H9 (cell line): Measurements from ENCODE around the gene THSD7B. TPM values are rescaled to one million over a fixed set of nuclear protein-coding genes. Genes with fewer than 3 reads are reported as not detected.

Experiments used
- DNase-seq: peaks from one replicate; pipeline ENCODE4 v3.0.0-alpha.2; 2017
- H2AFZ ChIP-seq: one replicate; pipeline ENCODE4 v1.6.1; 2013; ENCODE audit warnings: mild to moderate bottlenecking, low read length, control low read depth, moderate library complexity
- H2AK5ac ChIP-seq: 2 replicates; pipeline ENCODE4 v1.6.1; 2013; ENCODE audit warnings: low read length, control low read depth, mixed read lengths; ENCODE audit not compliant: insufficient read length
- H2BK120ac ChIP-seq: one replicate; pipeline ENCODE4 v1.6.1; 2013; ENCODE audit warnings: low read depth, mild to moderate bottlenecking, low read length, control low read depth, inconsistent platforms; ENCODE audit not compliant: poor library complexity, severe bottlenecking
- H2BK12ac ChIP-seq: 2 replicates; pipeline ENCODE4 v1.6.1; 2013; ENCODE audit warnings: low read length, control low read depth, mixed read lengths, low read depth; ENCODE audit not compliant: insufficient read length
- H2BK15ac ChIP-seq: 2 replicates; pipeline ENCODE4 v1.6.1; 2013; ENCODE audit warnings: low read depth, low read length, control low read depth
- H2BK20ac ChIP-seq: one replicate; pipeline ENCODE4 v1.6.1; 2013; ENCODE audit warnings: low read depth, mild to moderate bottlenecking, low read length, control low read depth, inconsistent platforms; ENCODE audit not compliant: poor library complexity, severe bottlenecking
- H2BK5ac ChIP-seq: 2 replicates; pipeline ENCODE4 v1.6.1; 2013; ENCODE audit warnings: low read length, control low read depth, mixed read lengths; ENCODE audit not compliant: insufficient read length
- H3K14ac ChIP-seq: 2 replicates; pipeline ENCODE4 v1.6.1; 2013; ENCODE audit warnings: low read length, control low read depth; ENCODE audit not compliant: insufficient read depth
- H3K18ac ChIP-seq: 2 replicates; pipeline ENCODE4 v1.6.1; 2013; ENCODE audit warnings: low read depth, mild to moderate bottlenecking, mixed read lengths, low read length, control low read depth; ENCODE audit not compliant: insufficient read length
- H3K23ac ChIP-seq: 2 replicates; pipeline ENCODE4 v1.6.1; 2013; ENCODE audit warnings: low read length, control low read depth, mixed read lengths, low read depth; ENCODE audit not compliant: insufficient read length
- H3K23me2 ChIP-seq: 2 replicates; pipeline ENCODE4 v1.6.1; 2013; ENCODE audit warnings: low read depth, mild to moderate bottlenecking, mixed read lengths, low read length, control low read depth; ENCODE audit not compliant: insufficient read length, poor library complexity, severe bottlenecking
- H3K27ac ChIP-seq: 2 replicates; pipeline ENCODE4 v1.5.1; 2013; ENCODE audit warnings: low read length, control low read depth, mixed read lengths, low read depth; ENCODE audit not compliant: insufficient read length
- H3K27me3 ChIP-seq: 2 replicates; pipeline ENCODE4 v1.6.1; 2013; ENCODE audit warnings: low read length, control low read depth, inconsistent platforms; ENCODE audit not compliant: insufficient read depth
- H3K4ac ChIP-seq: 2 replicates; pipeline ENCODE4 v1.6.1; 2013; ENCODE audit warnings: low read depth, mild to moderate bottlenecking, control low read depth, inconsistent platforms, low read length, moderate library complexity
- H3K4me1 ChIP-seq: 2 replicates; pipeline ENCODE4 v1.6.1; 2013; ENCODE audit warnings: low read length, control low read depth, inconsistent platforms; ENCODE audit not compliant: insufficient read depth
- H3K4me2 ChIP-seq: 2 replicates; pipeline ENCODE4 v1.6.1; 2013; ENCODE audit warnings: low read length, control low read depth, mixed read lengths; ENCODE audit not compliant: insufficient read length, insufficient read depth
- H3K56ac ChIP-seq: 2 replicates; pipeline ENCODE4 v1.6.1; 2013; ENCODE audit warnings: low read depth, mild to moderate bottlenecking, mixed read lengths, low read length, control low read depth; ENCODE audit not compliant: insufficient read length
- H3K79me1 ChIP-seq: 2 replicates; pipeline ENCODE4 v1.6.1; 2013; ENCODE audit warnings: low read depth, mild to moderate bottlenecking, moderate library complexity, low read length, control low read depth, inconsistent platforms; ENCODE audit not compliant: insufficient read depth, poor library complexity, severe bottlenecking
- H3K79me2 ChIP-seq: 2 replicates; pipeline ENCODE4 v1.6.1; 2013; ENCODE audit warnings: low read length, control low read depth, inconsistent platforms; ENCODE audit not compliant: insufficient read depth
- H3K9ac ChIP-seq: 2 replicates; pipeline ENCODE4 v1.6.1; 2013; ENCODE audit warnings: low read length, control low read depth, mixed read lengths; ENCODE audit not compliant: insufficient read length; ENCODE audit errors: extremely low read depth
- H3K9me3 ChIP-seq: one replicate; pipeline ENCODE4 v1.6.1; 2013; ENCODE audit warnings: low read depth, low read length, inconsistent platforms; ENCODE audit not compliant: control insufficient read depth
- H3T11ph ChIP-seq: one replicate; pipeline ENCODE4 v1.6.1; 2013; ENCODE audit warnings: mild to moderate bottlenecking, low read length, control low read depth, inconsistent platforms
- H4K20me1 ChIP-seq: one replicate; pipeline ENCODE4 v1.6.1; 2013; ENCODE audit not compliant: control insufficient read depth, insufficient read length, insufficient read depth
- H4K5ac ChIP-seq: 2 replicates; pipeline ENCODE4 v1.6.1; 2013; ENCODE audit warnings: low read depth, mild to moderate bottlenecking, mixed read lengths, low read length, control low read depth; ENCODE audit not compliant: insufficient read length
- H4K8ac ChIP-seq: replicated peaks from 2 replicates; pipeline ENCODE4 v1.6.1; 2013; ENCODE audit warnings: low read length, control low read depth, mixed read lengths, low read depth; ENCODE audit not compliant: insufficient read length
- H4K91ac ChIP-seq: 2 replicates; pipeline ENCODE4 v1.6.1; 2013; ENCODE audit warnings: low read depth, mild to moderate bottlenecking, moderate library complexity, mixed read lengths, low read length, control low read depth; ENCODE audit not compliant: insufficient read length
- H3K27ac Mint-ChIP-seq, 3 experiments: 2 replicates in 2 of 3; 3 replicates in 1 of 3; pipeline ENCODE4 v1.8.0; 2020 to 2021; ENCODE audit warnings: mixed read lengths in 3 of 3, mild to moderate bottlenecking in 1 of 3, moderate library complexity in 1 of 3
- H3K27me3 Mint-ChIP-seq: 2 replicates; pipeline ENCODE4 v1.8.0; 2021; ENCODE audit warnings: low read depth, mild to moderate bottlenecking, moderate library complexity, mixed read lengths
- H3K36me3 Mint-ChIP-seq, 3 experiments: 2 replicates in 2 of 3; 3 replicates in 1 of 3; pipeline ENCODE4 v1.8.0; 2020 to 2021; ENCODE audit warnings: low read depth in 3 of 3, mixed read lengths in 3 of 3; ENCODE audit not compliant: insufficient read depth in 1 of 3
- H3K4me1 Mint-ChIP-seq, 2 experiments: 2 replicates each; pipeline ENCODE4 v1.8.0; 2020; ENCODE audit warnings: mixed read lengths in 2 of 2
- H3K4me3 Mint-ChIP-seq, 2 experiments: 2 replicates in 1 of 2; 3 replicates in 1 of 2; pipeline ENCODE4 v1.8.0; 2020 to 2021; ENCODE audit warnings: mild to moderate bottlenecking in 2 of 2, mixed read lengths in 2 of 2, moderate library complexity in 1 of 2
- H3K9me3 Mint-ChIP-seq, 2 experiments: 2 replicates in 1 of 2; 3 replicates in 1 of 2; pipeline ENCODE4 v1.8.0; 2020; ENCODE audit warnings: mild to moderate bottlenecking in 2 of 2, mixed read lengths in 2 of 2, moderate library complexity in 1 of 2
- WGBS: extraction: QIAGEN DNeasy Blood & Tissue Kit; methylation state at CpG from one replicate; pipeline ENCODE4 v1.1.7; 2013; ENCODE audit warnings: missing lambda C conversion rate, low lambda C conversion rate, mixed read lengths; ENCODE audit not compliant: insufficient read length; ENCODE audit errors: extremely low coverage; 5-methylcytosine and 5-hydroxymethylcytosine counted together
- total RNA-seq: library from RNA; stranded (reverse); gene quantifications from 2 replicates; pipeline ENCODE4 v1.2.1, GENCODE V29; 2021
- TF ChIP-seq, protein P1 (sequence below): fragments of 200-600 bp; sonication (generic); conservative IDR thresholded peaks from 3 replicates; pipeline ENCODE4 v1.8.0; 2021; ENCODE audit warnings: antibody characterized with exemption, mild to moderate bottlenecking

THSD7B gene
- total RNA-seq, 1 experiment from 2014 or later = 0.85 TPM

DNA sequence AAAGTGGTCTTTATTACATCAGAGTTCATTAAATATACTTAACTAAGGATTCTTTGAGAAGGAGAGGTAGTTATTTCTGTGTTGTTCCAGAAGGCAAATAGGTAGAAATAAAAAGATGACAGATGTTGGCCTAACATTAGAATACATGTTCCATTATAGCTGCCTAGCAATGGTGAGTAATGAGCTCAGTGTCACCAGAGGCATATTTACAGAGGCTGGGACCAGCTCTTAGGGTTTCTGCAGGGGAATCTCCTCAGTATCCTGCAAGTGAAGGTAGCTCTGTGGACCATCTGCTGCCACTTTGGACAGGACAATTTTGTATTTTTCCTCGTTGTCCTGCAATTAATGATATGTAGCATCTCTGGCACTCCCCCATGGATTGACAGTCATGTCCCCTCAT, 416.0 kb downstream of the THSD7B start:
- Histone ChIP-seq H3K14ac (no peak overlapping the region), H3K9me3 (no peaks in the 10 kb centered on the region), H2AFZ (no peak overlapping the region), H3K23ac (no peak overlapping the region), H2AK5ac (no peak overlapping the region), H3K4me1 (no peaks in the 10 kb centered on the region; the same call in 1 of the 2 replicates), H3K4ac (no peak overlapping the region), H4K20me1 (no peaks in the 10 kb centered on the region), H3K27me3 (no peaks in the 10 kb centered on the region), H2BK120ac (no peak overlapping the region), H4K8ac (no peak overlapping the region), H3K27ac (no peak overlapping the region), H3K23me2 (no peaks in the 10 kb centered on the region), H2BK5ac (no peak overlapping the region), H2BK12ac (no peak overlapping the region), H3K79me2 (no peaks in the 10 kb centered on the region), H4K5ac (no peak overlapping the region), H3K56ac (no peak overlapping the region), H2BK20ac (no peak overlapping the region), H3K18ac (no peak overlapping the region), H4K91ac (no peak overlapping the region), H3K9ac (no peak overlapping the region), H3T11ph (no peak overlapping the region), H3K79me1 (no peaks in the 10 kb centered on the region), H2BK15ac (no peak overlapping the region), H3K4me2 (no peak overlapping the region)
- WGBS = no CpG with 5 or more reads among the region's 1 CpG
- H3K27ac Mint-ChIP-seq = no peak overlapping the region
- H3K36me3 Mint-ChIP-seq = peaks cover 0 to 8% (median 0%) of the 10 kb centered on the region in 3 experiments; a peak in 1 of 7 replicates
- TF ChIP-seq, protein P1, sequence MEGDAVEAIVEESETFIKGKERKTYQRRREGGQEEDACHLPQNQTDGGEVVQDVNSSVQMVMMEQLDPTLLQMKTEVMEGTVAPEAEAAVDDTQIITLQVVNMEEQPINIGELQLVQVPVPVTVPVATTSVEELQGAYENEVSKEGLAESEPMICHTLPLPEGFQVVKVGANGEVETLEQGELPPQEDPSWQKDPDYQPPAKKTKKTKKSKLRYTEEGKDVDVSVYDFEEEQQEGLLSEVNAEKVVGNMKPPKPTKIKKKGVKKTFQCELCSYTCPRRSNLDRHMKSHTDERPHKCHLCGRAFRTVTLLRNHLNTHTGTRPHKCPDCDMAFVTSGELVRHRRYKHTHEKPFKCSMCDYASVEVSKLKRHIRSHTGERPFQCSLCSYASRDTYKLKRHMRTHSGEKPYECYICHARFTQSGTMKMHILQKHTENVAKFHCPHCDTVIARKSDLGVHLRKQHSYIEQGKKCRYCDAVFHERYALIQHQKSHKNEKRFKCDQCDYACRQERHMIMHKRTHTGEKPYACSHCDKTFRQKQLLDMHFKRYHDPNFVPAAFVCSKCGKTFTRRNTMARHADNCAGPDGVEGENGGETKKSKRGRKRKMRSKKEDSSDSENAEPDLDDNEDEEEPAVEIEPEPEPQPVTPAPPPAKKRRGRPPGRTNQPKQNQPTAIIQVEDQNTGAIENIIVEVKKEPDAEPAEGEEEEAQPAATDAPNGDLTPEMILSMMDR = no peak
- H3K4me3 Mint-ChIP-seq = no peak overlapping the region
- DNase-seq = no peak
- H3K4me1 Mint-ChIP-seq = peaks cover 6 to 13% of the 10 kb centered on the region in 2 experiments; a peak in 2 of 4 replicates
- no peaks in the 10 kb centered on the region for H3K27me3 Mint-ChIP-seq
- H3K9me3 Mint-ChIP-seq = peaks cover 0 to 9% of the 10 kb centered on the region in 2 experiments; a peak in 3 of 5 replicates
